ENCODE results near the gene SLC13A2.

SLC13A2 gene

GRCh38 chr17:28544402-28545140, 71.1 kb downstream of the SLC13A2 start:
- POLR2A ChIA-PET, result no interaction called here
- DNase-seq (ENCODE audit: extremely low spot score), result no peak
- TF ChIP-seq SUZ12 (IDR thresholded peaks at IDR 0.05) (no peak), ZNF384 (IDR thresholded peaks at IDR 0.05) (no peak)
- CTCF ChIA-PET, result no interaction called here

- ChIA-PET POLR2A (no interaction called here), CTCF (no interaction called here)
- DNase-seq (ENCODE audit: extremely low spot score), result no peak
- TF ChIP-seq FOXA1 (IDR thresholded peaks at IDR 0.05), result no peak
- no peak for TF ChIP-seq ELF4 (IDR thresholded peaks at IDR 0.05)
- TF ChIP-seq CTBP1 (IDR thresholded peaks at IDR 0.05; ENCODE audit: borderline replicate concordance), result no peak
- TF ChIP-seq HDGF (IDR thresholded peaks at IDR 0.05; ENCODE audit: borderline replicate concordance), result no peak
- TF ChIP-seq FOXK2 (IDR thresholded peaks at IDR 0.05), result no peak
Observed at GRCh38 chr17:28545141-28545503, 71.7 kb downstream of the SLC13A2 start.

- DNase-seq (ENCODE audit: extremely low spot score), result no peak
- POLR2A ChIA-PET, result interaction anchor here (0.9 to 1.0 kb wide), 2 partner anchors 25 to 58 kb away, joined by 3 to 5 read pairs; partner anchors contain the start of gene PIGS
- no peak for TF ChIP-seq PKNOX1 (IDR thresholded peaks at IDR 0.05)
- no peak for TF ChIP-seq SP1 (IDR thresholded peaks at IDR 0.05)
- no peak for TF ChIP-seq FOXA1 (IDR thresholded peaks at IDR 0.05)
- TF ChIP-seq SUZ12 (IDR thresholded peaks at IDR 0.05), result no peak
- TF ChIP-seq ELF4 (IDR thresholded peaks at IDR 0.05), result no peak
- no peak for TF ChIP-seq ZNF384 (IDR thresholded peaks at IDR 0.05)
- TF ChIP-seq BHLHE40 (IDR thresholded peaks at IDR 0.05; ENCODE audit: borderline replicate concordance), result no peak
- no peak for TF ChIP-seq NFRKB (IDR thresholded peaks at IDR 0.05)
- no peak for TF ChIP-seq CTBP1 (IDR thresholded peaks at IDR 0.05; ENCODE audit: borderline replicate concordance)
- TF ChIP-seq ARNT (IDR thresholded peaks at IDR 0.05), result no peak
- CTCF ChIA-PET, result no interaction called here
Observed at GRCh38 chr17:28545787-28546415, 72.5 kb downstream of the SLC13A2 start.

GRCh38 chr17:28547096-28547622, 73.7 kb downstream of the SLC13A2 start:
- CTCF ChIA-PET, result interaction anchor here (0.6 to 3.2 kb wide), 2 partner anchors 11 to 73 kb away, joined by 3 to 16 read pairs; no protein-coding TSS in a partner anchor
- DNase-seq (ENCODE audit: extremely low spot score), result no peak
- TF ChIP-seq FOXA1 (IDR thresholded peaks at IDR 0.05) (no peak), LEF1 (IDR thresholded peaks at IDR 0.05; ENCODE audit: borderline replicate concordance) (no peak), NFRKB (IDR thresholded peaks at IDR 0.05) (no peak), SP1 (IDR thresholded peaks at IDR 0.05) (no peak), TARDBP (IDR thresholded peaks at IDR 0.05) (no peak), L3MBTL2 (conservative IDR thresholded peaks at IDR 0.05) (no peak)
- POLR2A ChIA-PET, result interaction anchor here (1.1 kb wide), 1 partner anchor 62 kb away, joined by 3 read pairs; no protein-coding TSS in a partner anchor
